Large intestine (tissue), 12 donors: Measurements from ENCODE around the gene TMEM33. TPM values are rescaled to one million over a fixed set of nuclear protein-coding genes. Genes with fewer than 3 reads are reported as not detected.

Source experiments
- DNase-seq, 2 donors: peaks; one replicate each; pipeline versions ENCODE4 v3.0.0 to v3.0.0-alpha.2; 2013
- H3K27ac ChIP-seq: one replicate; pipeline ENCODE4 v1.5.1; 2013; ENCODE audit warnings: low read length
- H3K27me3 ChIP-seq: 2 replicates; pipeline ENCODE4 v1.6.1; 2013; ENCODE audit warnings: low read length; ENCODE audit not compliant: control insufficient read depth, insufficient read depth
- H3K36me3 ChIP-seq: 2 replicates; pipeline ENCODE4 v1.6.1; 2013; ENCODE audit warnings: low read length; ENCODE audit not compliant: control insufficient read depth, insufficient read depth
- H3K4me1 ChIP-seq: one replicate; pipeline ENCODE4 v1.6.1; 2013; ENCODE audit warnings: low read length; ENCODE audit not compliant: control insufficient read depth, insufficient read depth
- H3K4me3 ChIP-seq: one replicate; pipeline ENCODE4 v1.5.1; 2013; ENCODE audit warnings: low read length
- H3K9me3 ChIP-seq: one replicate; pipeline ENCODE4 v1.6.1; 2013; ENCODE audit warnings: mild to moderate bottlenecking, low read depth, low read length, moderate library complexity; ENCODE audit not compliant: control insufficient read depth
- WGBS: methylation state at CpG from one replicate; pipeline ENCODE4 v1.1.5; 2013; ENCODE audit warnings: low lambda C conversion rate; ENCODE audit not compliant: insufficient coverage; 5-methylcytosine and 5-hydroxymethylcytosine counted together
- long read RNA-seq, 11 donors: transcript quantifications; one replicate each; lab custom pipeline, GENCODE V29; 2026
- polyA plus RNA-seq: library from polyadenylated mRNA; unstranded; fragments of 120-200 nt; gene quantifications from one replicate; pipeline ENCODE4 v1.2.1, GENCODE V29; 2013

TMEM33 gene, protein sequence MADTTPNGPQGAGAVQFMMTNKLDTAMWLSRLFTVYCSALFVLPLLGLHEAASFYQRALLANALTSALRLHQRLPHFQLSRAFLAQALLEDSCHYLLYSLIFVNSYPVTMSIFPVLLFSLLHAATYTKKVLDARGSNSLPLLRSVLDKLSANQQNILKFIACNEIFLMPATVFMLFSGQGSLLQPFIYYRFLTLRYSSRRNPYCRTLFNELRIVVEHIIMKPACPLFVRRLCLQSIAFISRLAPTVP
- 37.1 TPM for polyA plus RNA-seq
- long read RNA-seq, donor 1, full-length matches to known transcripts, result 12 of 12 reads
- long read RNA-seq, donor 1, partial matches to known transcripts, result 0 of 12 reads
- long read RNA-seq, donor 1, other reads (novel, unspliced or antisense), result 0 of 12 reads
- long read RNA-seq, donor 2, full-length matches to known transcripts, result 8 of 8 reads
- long read RNA-seq, donor 2, partial matches to known transcripts, result 0 of 8 reads
- long read RNA-seq, donor 2, other reads (novel, unspliced or antisense), result 0 of 8 reads
- long read RNA-seq, donor 3, full-length matches to known transcripts, result 7 of 7 reads
- long read RNA-seq, donor 3, partial matches to known transcripts, result 0 of 7 reads
- long read RNA-seq, donor 3, other reads (novel, unspliced or antisense), result 0 of 7 reads
- long read RNA-seq, donor 4, result 0 reads
- long read RNA-seq, donor 5, full-length matches to known transcripts, result 5 of 5 reads
- long read RNA-seq, donor 5, partial matches to known transcripts, result 0 of 5 reads
- long read RNA-seq, donor 5, other reads (novel, unspliced or antisense), result 0 of 5 reads
- long read RNA-seq, donor 6, full-length matches to known transcripts, result 3 of 3 reads
- long read RNA-seq, donor 6, partial matches to known transcripts, result 0 of 3 reads
- long read RNA-seq, donor 6, other reads (novel, unspliced or antisense), result 0 of 3 reads
- long read RNA-seq, donor 7, full-length matches to known transcripts, result 2 of 2 reads
- long read RNA-seq, donor 7, partial matches to known transcripts, result 0 of 2 reads
- long read RNA-seq, donor 7, other reads (novel, unspliced or antisense), result 0 of 2 reads
- long read RNA-seq, donor 8, full-length matches to known transcripts, result 12 of 17 reads
- long read RNA-seq, donor 8, partial matches to known transcripts, result 5 of 17 reads
- long read RNA-seq, donor 8, other reads (novel, unspliced or antisense), result 0 of 17 reads
- long read RNA-seq, donor 9, full-length matches to known transcripts, result 7 of 7 reads
- long read RNA-seq, donor 9, partial matches to known transcripts, result 0 of 7 reads
- long read RNA-seq, donor 9, other reads (novel, unspliced or antisense), result 0 of 7 reads
- long read RNA-seq, donor 10, full-length matches to known transcripts, result 8 of 8 reads
- long read RNA-seq, donor 10, partial matches to known transcripts, result 0 of 8 reads
- long read RNA-seq, donor 10, other reads (novel, unspliced or antisense), result 0 of 8 reads
- long read RNA-seq, donor 11, full-length matches to known transcripts, result 2 of 2 reads
- long read RNA-seq, donor 11, partial matches to known transcripts, result 0 of 2 reads
- long read RNA-seq, donor 11, other reads (novel, unspliced or antisense), result 0 of 2 reads

DNA sequence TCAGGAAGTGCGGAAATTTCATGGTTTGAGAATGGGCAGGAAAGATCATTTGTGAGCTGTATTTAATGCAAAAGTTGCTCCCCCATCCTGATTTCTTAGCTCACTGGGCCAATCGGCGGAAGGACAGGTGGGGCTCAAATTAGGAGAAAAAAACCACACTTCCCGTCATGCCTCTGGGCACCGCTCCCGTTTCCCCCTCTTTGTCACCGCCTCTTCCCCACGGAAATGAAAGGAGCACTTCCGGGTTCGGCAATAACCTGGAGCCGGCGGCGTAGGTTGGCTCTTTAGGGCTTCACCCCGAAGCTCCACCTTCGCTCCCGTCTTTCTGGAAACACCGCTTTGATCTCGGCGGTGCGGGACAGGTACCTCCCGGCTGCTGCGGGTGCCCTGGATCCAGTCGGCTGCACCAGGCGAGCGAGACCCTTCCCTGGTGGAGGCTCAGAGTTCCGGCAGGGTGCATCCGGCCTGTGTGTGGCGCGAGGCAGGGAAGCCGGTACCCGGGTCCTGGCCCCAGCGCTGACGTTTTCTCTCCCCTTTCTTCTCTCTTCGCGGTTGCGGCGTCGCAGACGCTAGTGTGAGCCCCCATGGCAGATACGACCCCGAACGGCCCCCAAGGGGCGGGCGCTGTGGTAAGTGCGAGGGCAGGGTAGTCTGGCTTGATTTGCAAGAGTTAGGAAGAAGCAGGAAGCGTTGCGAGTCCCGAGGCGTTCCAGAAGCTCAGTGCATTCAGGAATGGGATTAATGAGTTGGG lies at the start of gene TMEM33:
Gene TMEM33 (plus strand): TSS at position 529 of the 751 bp plus-strand sequence. CDS start 56 bp downstream, at position 585.
- Histone ChIP-seq H3K4me1 (peaks cover 11% of the 10 kb centered on the region), H3K9me3 (no peaks in the 10 kb centered on the region), H3K36me3 (peaks cover 10% of the 10 kb centered on the region), H3K27me3 (peaks cover 8% of the 10 kb centered on the region), H3K27ac (peak within 1 kb of the TSS; percentile 87), H3K4me3 (peak within 1 kb of the TSS; percentile 70)
- no CpG with 5 or more reads among the region's 49 CpGs for WGBS
- DNase-seq, result peak; percentile 82 to 91

DNA sequence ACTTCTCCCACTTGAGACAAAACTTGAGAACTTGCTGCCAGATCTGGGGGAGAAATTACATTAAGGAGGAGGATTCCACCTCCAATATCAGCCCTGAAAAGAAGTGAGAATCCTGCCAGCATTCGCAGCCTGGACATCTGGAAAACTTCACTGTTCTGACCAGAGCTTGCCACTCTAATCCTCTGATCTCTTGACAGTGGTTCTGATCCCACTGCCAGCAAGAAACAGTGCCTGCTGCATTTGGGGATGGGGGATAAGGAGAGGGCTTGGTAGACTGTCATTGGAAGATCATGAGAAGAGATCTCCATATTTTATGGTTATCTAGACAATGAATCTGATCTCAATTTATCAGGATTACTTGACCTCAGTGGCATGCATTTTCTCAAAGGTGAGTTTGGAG lies 49.8 kb upstream of the TMEM33 start:
- peaks cover 60% of the 10 kb centered on the region for H3K27me3 ChIP-seq

DNA sequence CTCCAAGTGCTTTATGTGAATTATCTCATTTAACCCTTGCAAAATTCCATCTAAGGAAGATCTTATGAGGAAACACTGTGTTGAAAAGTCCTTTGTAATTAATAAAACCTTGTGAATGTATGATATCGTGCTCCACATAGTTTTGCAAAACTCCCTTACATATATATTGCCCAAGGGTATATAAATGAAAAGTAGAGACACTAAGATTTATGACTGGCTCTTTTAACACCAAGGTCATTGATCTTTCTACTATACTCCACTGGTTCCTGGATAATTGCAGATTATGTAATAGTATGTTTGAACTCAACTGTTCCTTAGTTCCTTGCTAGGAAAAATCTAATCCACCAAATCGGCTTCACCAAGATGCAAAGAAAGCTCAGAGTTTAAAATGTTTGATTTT lies 48.0 kb upstream of the TMEM33 start:
- H3K27ac ChIP-seq, result no peak overlapping the region
- no peak overlapping the region for H3K4me3 ChIP-seq
- H3K27me3 ChIP-seq, result peaks cover 42% of the 10 kb centered on the region
- H3K4me1 ChIP-seq, result peaks cover 8% of the 10 kb centered on the region
- peaks cover 1% of the 10 kb centered on the region for H3K9me3 ChIP-seq
- H3K36me3 ChIP-seq, result no peaks in the 10 kb centered on the region
- DNase-seq, result no peak
- WGBS, result no CpG with 5 or more reads among the region's 2 CpGs

More for the DNA sequence above, 49.8 kb upstream of the TMEM33 start:
- H3K4me3 ChIP-seq, result no peak overlapping the region
- DNase-seq, result no peak
- peaks cover 6% of the 10 kb centered on the region for H3K9me3 ChIP-seq
- no peak overlapping the region for H3K27ac ChIP-seq
- peaks cover 14% of the 10 kb centered on the region for H3K4me1 ChIP-seq
- WGBS, result no CpG with 5 or more reads among the region's 1 CpG
- H3K36me3 ChIP-seq, result no peaks in the 10 kb centered on the region

DNA sequence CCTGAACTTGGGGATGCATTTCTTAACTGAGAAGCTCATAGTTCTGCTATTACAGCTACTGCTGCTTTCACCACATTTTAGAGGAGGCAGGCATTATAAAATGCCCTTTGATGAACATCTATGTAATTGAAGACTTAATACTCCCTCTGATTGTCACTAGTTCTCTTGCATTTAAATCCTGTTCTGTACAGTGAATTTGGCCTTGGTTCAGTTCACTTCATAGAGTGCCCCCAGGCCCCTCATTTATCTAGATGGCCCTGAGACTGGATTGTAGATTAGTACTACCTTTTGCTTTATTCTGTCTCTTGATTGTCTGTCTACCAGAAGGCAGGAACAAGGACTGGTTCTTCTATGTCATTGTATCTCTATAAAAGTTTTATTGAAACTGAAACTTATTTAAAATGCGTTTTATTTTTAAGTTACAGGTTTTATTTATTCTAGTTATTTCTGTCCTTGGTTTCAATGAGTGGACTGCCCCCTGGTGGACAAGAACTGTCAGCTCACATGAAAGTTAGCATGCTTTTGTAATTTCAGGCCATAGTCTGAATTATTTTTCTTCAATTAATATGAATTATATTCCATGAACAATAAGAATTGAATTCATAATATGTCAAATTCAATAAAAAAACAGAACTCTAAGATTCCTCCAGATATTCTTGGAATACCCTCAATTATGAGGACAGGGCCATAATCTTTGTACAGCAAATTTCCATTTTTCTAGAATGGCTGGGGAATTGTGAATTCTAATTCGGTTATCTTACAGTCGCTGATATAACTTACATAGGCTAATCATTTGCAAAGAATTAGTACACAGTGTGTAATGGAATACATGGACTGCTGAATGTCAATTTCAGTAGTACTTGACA lies 47.2 kb upstream of the TMEM33 start:
- 0% methylated on average over 1 of the region's 3 CpGs for WGBS
- H3K27ac ChIP-seq, result no peak overlapping the region
- peaks cover 36% of the 10 kb centered on the region for H3K27me3 ChIP-seq
- peaks cover 6% of the 10 kb centered on the region for H3K4me1 ChIP-seq
- H3K9me3 ChIP-seq, result no peaks in the 10 kb centered on the region
- H3K4me3 ChIP-seq, result no peak overlapping the region
- no peak for DNase-seq
- H3K36me3 ChIP-seq, result no peaks in the 10 kb centered on the region

DNA sequence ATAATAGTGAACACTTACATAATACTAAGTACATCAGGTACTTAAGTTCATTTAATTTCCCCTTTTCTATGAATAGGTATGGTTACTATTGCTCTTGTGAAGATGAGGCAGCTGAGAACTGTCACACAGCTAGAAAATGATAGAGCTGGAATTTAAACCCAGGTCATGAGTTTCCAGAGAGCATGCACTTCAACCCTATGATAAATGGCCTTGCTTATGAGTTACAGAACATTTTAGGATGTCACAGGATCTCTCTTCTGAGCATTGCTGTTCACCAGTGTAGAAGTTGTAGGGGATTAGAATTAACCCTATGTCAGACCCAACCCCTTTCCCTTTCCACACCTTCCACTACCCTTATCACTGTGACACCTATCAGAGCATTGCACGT lies 46.5 kb upstream of the TMEM33 start:
- Histone ChIP-seq H3K4me3 (no peak overlapping the region), H3K27me3 (peaks cover 34% of the 10 kb centered on the region), H3K27ac (no peak overlapping the region), H3K36me3 (no peaks in the 10 kb centered on the region), H3K4me1 (peaks cover 6% of the 10 kb centered on the region), H3K9me3 (no peaks in the 10 kb centered on the region)
- WGBS, result no CpG with 5 or more reads among the region's 1 CpG
- peak; percentile 40 to 72 for DNase-seq

DNA sequence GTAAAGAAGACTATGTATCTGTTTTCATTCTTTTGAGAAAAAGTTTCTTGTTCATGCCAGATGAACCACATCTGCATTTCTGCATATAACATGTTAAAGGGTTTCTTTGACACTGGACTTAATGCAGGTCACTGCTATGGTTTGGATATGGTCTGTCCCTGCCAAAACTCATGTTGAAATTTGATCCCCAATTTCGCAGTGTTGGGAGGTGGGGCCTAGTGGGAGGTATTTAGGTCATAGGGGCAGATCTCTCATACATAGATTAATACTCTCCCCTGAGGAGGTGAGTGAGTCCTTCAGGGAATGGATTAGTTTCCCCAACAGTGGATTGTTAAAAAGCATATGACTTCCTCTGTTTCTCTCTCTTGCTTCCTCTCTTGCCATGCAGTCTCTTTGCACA lies 45.9 kb upstream of the TMEM33 start:
- no CpG with 5 or more reads among the region's 1 CpG for WGBS
- Histone ChIP-seq H3K4me1 (peaks cover 6% of the 10 kb centered on the region), H3K4me3 (no peak overlapping the region), H3K36me3 (no peaks in the 10 kb centered on the region), H3K9me3 (no peaks in the 10 kb centered on the region), H3K27ac (no peak overlapping the region), H3K27me3 (peaks cover 31% of the 10 kb centered on the region)
- DNase-seq, result no peak

DNA sequence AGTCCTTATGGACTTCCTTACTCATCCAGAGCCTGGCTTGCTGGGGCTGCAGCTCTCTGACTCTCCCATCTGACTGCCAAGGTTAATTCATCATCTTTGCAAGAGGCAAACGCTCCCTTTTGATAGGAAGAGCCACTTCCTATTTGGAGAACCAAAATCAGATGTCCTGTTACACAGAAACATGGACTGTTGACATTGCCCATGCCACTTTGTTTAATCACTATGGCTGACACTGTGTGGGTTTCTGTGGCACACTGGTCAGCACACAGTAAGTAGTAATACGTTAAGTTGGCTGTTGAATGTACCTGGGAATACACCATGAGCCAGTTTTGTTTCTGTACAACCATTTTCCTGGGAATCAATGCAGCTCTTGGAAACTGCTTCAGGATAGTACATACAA lies 45.1 kb upstream of the TMEM33 start:
- Histone ChIP-seq H3K27me3 (peaks cover 27% of the 10 kb centered on the region), H3K4me1 (peaks cover 6% of the 10 kb centered on the region), H3K9me3 (no peaks in the 10 kb centered on the region), H3K27ac (no peak overlapping the region), H3K36me3 (no peaks in the 10 kb centered on the region), H3K4me3 (no peak overlapping the region)
- no CpG with 5 or more reads among the region's 2 CpGs for WGBS
- no peak for DNase-seq

DNA sequence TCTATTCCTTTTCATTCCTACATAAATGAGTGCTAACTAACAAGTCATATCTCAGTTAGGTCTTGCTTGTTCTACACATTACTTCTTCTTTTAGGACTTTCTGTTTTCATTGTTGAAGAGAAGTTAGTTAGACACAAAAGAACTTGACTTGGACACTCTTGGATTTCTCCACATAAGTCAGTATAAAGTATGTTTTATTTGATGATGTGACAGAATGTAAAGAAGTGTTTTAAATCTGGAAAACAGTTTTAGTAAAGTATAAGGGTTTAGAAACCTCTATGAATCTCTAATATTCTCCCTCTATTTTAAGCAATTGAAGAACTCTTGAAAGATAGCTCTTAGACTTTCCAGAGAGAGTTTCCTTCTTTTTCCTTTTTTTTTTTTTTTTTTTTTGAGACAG lies 38.6 kb upstream of the TMEM33 start:
- Histone ChIP-seq H3K4me3 (no peak overlapping the region), H3K27ac (no peak overlapping the region), H3K36me3 (no peaks in the 10 kb centered on the region), H3K4me1 (no peaks in the 10 kb centered on the region), H3K9me3 (no peaks in the 10 kb centered on the region), H3K27me3 (peaks cover 14% of the 10 kb centered on the region)
- no peak for DNase-seq

DNA sequence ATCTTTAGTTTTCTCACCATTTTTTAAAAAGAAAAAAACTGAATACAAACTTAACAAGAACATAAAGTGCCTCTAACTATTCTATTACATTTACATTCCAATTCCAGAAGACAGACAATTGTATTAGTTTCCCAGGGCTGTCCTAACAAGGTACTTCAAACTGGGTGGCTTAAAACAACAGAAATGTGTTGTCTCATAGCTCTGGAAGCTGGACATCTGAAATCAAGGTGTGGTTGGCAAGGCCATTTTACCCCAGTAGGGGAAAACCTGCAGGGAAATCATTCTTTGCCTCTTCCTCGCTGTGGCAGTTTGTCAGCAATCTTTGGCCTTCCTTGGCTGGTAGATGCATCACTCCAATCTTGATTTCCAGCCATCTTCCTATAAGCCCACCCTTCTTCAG lies 37.5 kb upstream of the TMEM33 start:
- no CpG with 5 or more reads among the region's 1 CpG for WGBS

More for the DNA sequence above, 37.5 kb upstream of the TMEM33 start:
- no peaks in the 10 kb centered on the region for H3K9me3 ChIP-seq
- H3K27me3 ChIP-seq, result peaks cover 14% of the 10 kb centered on the region
- no peak overlapping the region for H3K27ac ChIP-seq
- H3K4me3 ChIP-seq, result no peak overlapping the region
- DNase-seq, result no peak
- no peaks in the 10 kb centered on the region for H3K4me1 ChIP-seq
- H3K36me3 ChIP-seq, result no peaks in the 10 kb centered on the region
